A673 (cell line): ENCODE data around the gene HBE1. TPM values are rescaled to one million over a fixed set of nuclear protein-coding genes. Genes with fewer than 3 reads are reported as not detected.

Source experiments
- BruUV-seq: library from RNA; stranded (reverse); fragments of 400-500 nt; replicated peaks from 2 replicates; lab custom pipeline; 2021; lab: Mats Ljungman, UMichigan
- CTCF ChIA-PET: fragments of 300-600 bp; sonication (Branson Sonifier 250); formaldehyde crosslinking; loops from one replicate; lab custom pipeline; 2022; ENCODE audit warnings: antibody characterized with exemption; lab: Charles Lee
- POLR2A ChIA-PET: fragments of 300-600 bp; sonication (Branson Sonifier 250); formaldehyde crosslinking; loops from one replicate; lab custom pipeline; 2022; ENCODE audit warnings: antibody characterized with exemption; ENCODE audit not compliant: low non-redundant PET; lab: Charles Lee
- DNase-seq: peaks from one replicate; pipeline ENCODE4 v3.0.0-alpha.2; 2015; ENCODE audit warnings: low spot score
- H3K27ac ChIP-seq: fragments of 200-600 bp; sonication (generic); 2 replicates; pipeline ENCODE4 v1.5.1; 2016; ENCODE audit warnings: mixed run types, low read depth, mild to moderate bottlenecking, mixed read lengths, antibody characterized with exemption, low read length; ENCODE audit not compliant: poor library complexity, severe bottlenecking
- H3K27me3 ChIP-seq: fragments of 200-600 bp; sonication (generic); replicated peaks from 2 replicates; pipeline ENCODE4 v1.6.1; 2017; ENCODE audit warnings: mixed run types, low read depth, mild to moderate bottlenecking, mixed read lengths, antibody characterized with exemption, low read length; ENCODE audit not compliant: insufficient read depth, poor library complexity
- H3K36me3 ChIP-seq: fragments of 200-600 bp; sonication (generic); 2 replicates; pipeline ENCODE4 v1.6.1; 2016; ENCODE audit warnings: mixed run types, mild to moderate bottlenecking, mixed read lengths, antibody characterized with exemption, low read length; ENCODE audit not compliant: insufficient read depth, poor library complexity, severe bottlenecking
- H3K4me1 ChIP-seq: fragments of 200-600 bp; sonication (generic); 2 replicates; pipeline ENCODE4 v1.6.1; 2017; ENCODE audit warnings: mixed run types, mild to moderate bottlenecking, mixed read lengths, antibody characterized with exemption, low read length; ENCODE audit not compliant: insufficient read depth, poor library complexity, severe bottlenecking
- H3K4me3 ChIP-seq: fragments of 200-600 bp; sonication (generic); 2 replicates; pipeline ENCODE4 v1.5.1; 2016; ENCODE audit warnings: low read depth, mixed run types, mild to moderate bottlenecking, mixed read lengths, low read length; ENCODE audit not compliant: poor library complexity, severe bottlenecking
- H3K9me3 ChIP-seq: fragments of 200-600 bp; sonication (generic); 2 replicates; pipeline ENCODE4 v1.6.1; 2016; ENCODE audit warnings: mixed run types, low read depth, mild to moderate bottlenecking, mixed read lengths, antibody characterized with exemption, low read length; ENCODE audit not compliant: poor library complexity, severe bottlenecking
- EZH2 ChIP-seq: fragments of 200-600 bp; sonication (generic); IDR thresholded peaks from 2 replicates; pipeline ENCODE4 v1.6.1; 2017; ENCODE audit warnings: borderline replicate concordance, low read depth, mild to moderate bottlenecking, mixed read lengths, antibody characterized with exemption, low read length; ENCODE audit not compliant: poor library complexity, severe bottlenecking
- intact Hi-C: fragments of 100-400 bp; cut with micrococcal nuclease; formaldehyde crosslinking; loops from one replicate; pipeline ENCODE4 v1.10.0; 2022; ENCODE audit not compliant: unreplicated experiment
- total RNA-seq: library from RNA; stranded (reverse); gene quantifications from 2 replicates; pipeline ENCODE4 v1.2.3, GENCODE V29; 2021
- TF ChIP-seq, protein P1 (sequence below): fragments of 300-800, 200-600 bp; sonication (generic); conservative IDR thresholded peaks from 2 replicates; pipeline ENCODE4 v1.5.1; 2017; ENCODE audit warnings: low read depth, mild to moderate bottlenecking, antibody characterized with exemption, low read length, moderate library complexity, mixed read lengths

Gene HBE1
- total RNA-seq, 1 experiment from 2014 or later, result not detected

DNA sequence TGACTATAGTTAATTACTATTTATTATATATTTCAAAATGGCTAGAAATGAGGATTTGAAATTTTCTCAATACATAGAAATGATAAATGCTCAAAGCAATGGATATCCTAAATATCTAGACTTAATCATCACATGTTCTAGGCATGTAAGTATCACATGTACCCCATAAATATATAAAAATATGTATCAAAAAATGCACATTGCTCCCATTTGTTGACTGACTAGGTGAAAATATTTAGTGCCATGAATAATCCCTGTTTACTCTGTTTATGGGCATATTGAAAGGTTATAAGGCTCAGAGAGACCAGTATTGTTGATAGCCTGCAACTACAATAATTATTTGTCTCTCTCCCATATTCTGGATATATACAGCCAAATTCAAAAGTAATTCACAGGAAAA, 3.1 kb downstream of the HBE1 start:
- Histone ChIP-seq H3K27ac (no peak overlapping the region), H3K9me3 (no peaks in the 10 kb centered on the region), H3K27me3 (no peaks in the 10 kb centered on the region), H3K36me3 (no peaks in the 10 kb centered on the region), H3K4me3 (no peak overlapping the region), H3K4me1 (no peaks in the 10 kb centered on the region)
- no TSS peak for BruUV-seq
- intact Hi-C loops, result no loop called here
- CTCF ChIA-PET, result no interaction called here
- POLR2A ChIA-PET, result no interaction called here
- DNase-seq, result no peak
- TF ChIP-seq EZH2, result no peak
- TF ChIP-seq, protein P1, sequence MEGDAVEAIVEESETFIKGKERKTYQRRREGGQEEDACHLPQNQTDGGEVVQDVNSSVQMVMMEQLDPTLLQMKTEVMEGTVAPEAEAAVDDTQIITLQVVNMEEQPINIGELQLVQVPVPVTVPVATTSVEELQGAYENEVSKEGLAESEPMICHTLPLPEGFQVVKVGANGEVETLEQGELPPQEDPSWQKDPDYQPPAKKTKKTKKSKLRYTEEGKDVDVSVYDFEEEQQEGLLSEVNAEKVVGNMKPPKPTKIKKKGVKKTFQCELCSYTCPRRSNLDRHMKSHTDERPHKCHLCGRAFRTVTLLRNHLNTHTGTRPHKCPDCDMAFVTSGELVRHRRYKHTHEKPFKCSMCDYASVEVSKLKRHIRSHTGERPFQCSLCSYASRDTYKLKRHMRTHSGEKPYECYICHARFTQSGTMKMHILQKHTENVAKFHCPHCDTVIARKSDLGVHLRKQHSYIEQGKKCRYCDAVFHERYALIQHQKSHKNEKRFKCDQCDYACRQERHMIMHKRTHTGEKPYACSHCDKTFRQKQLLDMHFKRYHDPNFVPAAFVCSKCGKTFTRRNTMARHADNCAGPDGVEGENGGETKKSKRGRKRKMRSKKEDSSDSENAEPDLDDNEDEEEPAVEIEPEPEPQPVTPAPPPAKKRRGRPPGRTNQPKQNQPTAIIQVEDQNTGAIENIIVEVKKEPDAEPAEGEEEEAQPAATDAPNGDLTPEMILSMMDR, result no peak

DNA sequence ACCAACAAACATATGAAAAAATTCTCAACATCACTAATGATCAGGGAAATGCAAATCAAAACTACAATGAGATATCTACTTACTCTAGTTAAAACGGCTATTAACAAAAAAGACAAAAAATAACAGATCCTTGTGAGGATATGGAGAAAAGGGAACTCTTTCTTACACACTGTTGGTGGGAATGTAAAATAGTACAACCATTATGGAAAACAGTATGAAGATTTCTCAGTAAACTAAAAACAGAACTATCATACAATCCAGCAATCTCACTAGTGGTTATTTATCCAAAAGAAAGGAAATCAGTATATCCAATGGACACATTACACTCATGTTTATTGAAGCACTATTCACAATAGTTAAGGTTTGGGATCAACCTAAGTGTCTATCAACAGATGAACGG, 3.9 kb downstream of the HBE1 start:
- no peak for DNase-seq
- ChIA-PET CTCF (no interaction called here), POLR2A (no interaction called here)
- no peak overlapping the region for H3K4me3 ChIP-seq
- TF ChIP-seq, protein P1, result no peak
- TF ChIP-seq EZH2, result no peak
- H3K27me3 ChIP-seq, result no peaks in the 10 kb centered on the region
- no peaks in the 10 kb centered on the region for H3K4me1 ChIP-seq
- H3K9me3 ChIP-seq, result no peaks in the 10 kb centered on the region
- no peaks in the 10 kb centered on the region for H3K36me3 ChIP-seq
- intact Hi-C loops, result no loop called here
- H3K27ac ChIP-seq, result no peak overlapping the region
- no TSS peak for BruUV-seq

DNA sequence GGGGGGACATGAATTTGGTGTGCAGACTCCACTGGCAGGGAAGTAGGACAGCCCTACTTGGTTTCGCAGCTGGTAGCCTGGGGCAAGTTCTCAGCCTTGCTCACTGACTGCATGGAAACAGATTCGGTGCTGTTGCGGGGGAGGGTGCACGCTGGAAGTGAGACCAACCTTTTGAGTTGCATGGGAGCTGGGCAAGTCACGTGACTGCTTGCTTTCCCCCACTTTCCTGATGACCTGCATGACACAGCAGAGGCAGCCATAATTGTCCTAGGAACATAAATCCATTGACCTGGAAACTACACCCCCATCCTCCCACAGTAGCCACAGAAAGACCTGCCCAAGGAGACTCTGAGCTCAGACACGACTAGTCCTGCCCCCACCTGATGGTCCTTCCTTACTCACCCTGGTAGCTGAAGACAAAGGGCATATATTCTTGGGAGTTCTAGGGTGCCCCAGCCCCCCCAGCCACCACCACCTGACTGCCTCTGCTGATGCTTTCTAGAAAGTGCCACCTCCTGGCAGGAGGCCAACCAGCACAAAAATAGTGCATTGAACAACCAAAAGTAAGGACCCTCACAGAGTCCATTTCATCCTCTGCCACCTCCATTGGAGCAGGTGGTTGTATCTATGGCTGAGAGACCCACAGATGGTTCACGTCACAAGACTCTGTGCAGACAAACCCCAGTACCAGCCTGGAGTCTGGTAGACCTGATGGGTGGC, 11.0 kb downstream of the HBE1 start:
- Histone ChIP-seq H3K27me3 (no peaks in the 10 kb centered on the region), H3K27ac (no peak overlapping the region), H3K9me3 (no peaks in the 10 kb centered on the region), H3K4me3 (no peak overlapping the region), H3K36me3 (no peaks in the 10 kb centered on the region), H3K4me1 (no peaks in the 10 kb centered on the region)
- intact Hi-C loops, result no loop called here
- ChIA-PET CTCF (no interaction called here), POLR2A (no interaction called here)
- no TSS peak for BruUV-seq
- no peak for DNase-seq
- TF ChIP-seq, protein P1, result no peak
- TF ChIP-seq EZH2, result no peak
